HG03196 (cell line): ENCODE measurements around the gene MYO9B.
"Not testable (repeated sequence)": the region's sequence is repeated elsewhere in the genome, so short reads cannot be mapped to it uniquely, and the experiment has no call there.

Experiments
- ATAC-seq: cut with Tn5 transposase; IDR thresholded peaks from one replicate; pipeline ENCODE4 v1.9.1; 2021; ENCODE audit not compliant: unreplicated experiment

The MYO9B gene

DNA sequence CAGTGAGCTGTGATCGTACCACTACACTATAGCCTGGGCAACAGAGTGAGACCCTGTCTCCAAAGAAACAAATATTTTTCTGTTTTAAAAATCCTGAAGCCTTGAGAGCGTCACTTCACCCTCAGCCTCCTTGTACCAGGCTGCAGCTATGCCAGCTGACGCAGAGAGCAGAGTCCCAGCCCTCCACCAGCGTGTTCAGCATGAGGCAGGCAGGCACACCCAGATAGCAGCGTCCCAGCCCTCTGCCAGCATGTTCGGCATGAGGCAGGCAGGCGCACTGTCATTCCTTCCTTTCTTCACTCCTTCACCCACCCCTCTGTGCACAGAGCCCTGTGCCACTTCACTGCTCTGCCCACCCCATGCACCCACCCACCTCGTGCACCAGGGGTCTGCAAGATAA, 96.3 kb downstream of the MYO9B start:
- ATAC-seq = no peak

GRCh38 chr19:17172624-17173345, 97.2 kb downstream of the MYO9B start:
- ATAC-seq = no peak

DNA sequence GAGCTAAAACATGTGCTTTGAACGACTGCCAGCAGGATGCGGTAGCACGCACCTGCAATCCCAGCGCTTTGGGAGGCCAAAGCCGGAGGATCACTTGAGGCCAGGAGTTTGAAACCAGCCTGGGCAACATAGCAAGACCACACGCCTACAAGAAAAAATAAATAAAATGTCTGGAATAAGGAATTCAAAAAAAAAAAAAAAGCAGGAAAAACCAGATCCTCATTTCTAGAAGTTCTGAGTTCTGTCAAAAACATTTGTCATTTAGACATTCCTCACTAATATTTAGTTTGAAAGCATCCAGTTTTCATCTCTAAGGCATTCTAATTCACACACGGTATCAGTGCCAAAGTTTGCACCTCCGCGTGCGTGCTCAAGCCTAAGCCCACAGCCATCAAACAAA, 102.7 kb downstream of the MYO9B start:
- ATAC-seq = no peak

DNA sequence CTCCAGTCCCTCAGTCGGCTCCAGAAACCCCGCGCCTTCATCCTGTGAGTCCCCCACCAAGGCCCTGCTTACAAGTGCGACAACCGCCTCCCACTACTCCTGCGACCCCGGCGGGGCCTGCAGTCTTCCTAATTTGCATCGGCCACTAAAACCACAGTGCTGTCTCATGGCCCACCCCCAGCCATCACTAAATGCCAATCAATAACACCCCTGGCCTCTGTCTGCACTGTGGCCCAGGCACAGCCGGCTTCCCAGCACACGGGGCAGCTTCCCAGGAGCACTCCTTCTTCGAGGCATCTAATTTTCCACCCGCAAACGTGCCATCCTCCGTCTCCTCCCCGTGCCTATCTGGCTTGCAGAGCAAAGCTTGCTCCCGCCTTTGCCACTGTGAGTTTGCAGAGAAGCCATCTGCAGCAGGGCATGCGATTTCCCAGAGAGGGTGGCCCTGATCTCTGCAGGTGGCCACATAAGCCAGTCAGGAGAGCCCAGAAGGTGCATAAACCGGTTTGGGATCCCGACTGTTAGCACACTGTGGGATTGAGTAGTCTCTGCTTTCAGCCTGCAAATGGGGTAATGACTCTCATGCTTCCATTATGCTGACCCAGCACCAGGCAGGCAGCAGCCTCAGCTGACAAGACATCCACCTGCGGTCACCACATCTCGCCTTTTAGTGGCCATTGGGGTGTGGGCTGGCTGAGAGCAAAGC, 105.6 kb downstream of the MYO9B start:
- ATAC-seq = no peak

- ATAC-seq = no peak
Observed at GRCh38 chr19:17183271-17183761, 107.7 kb downstream of the MYO9B start.

GRCh38 chr19:17183858-17184321, 108.3 kb downstream of the MYO9B start:
- ATAC-seq = no peak

GRCh38 chr19:17184371-17184841, 108.8 kb downstream of the MYO9B start:
- ATAC-seq = no peak

DNA sequence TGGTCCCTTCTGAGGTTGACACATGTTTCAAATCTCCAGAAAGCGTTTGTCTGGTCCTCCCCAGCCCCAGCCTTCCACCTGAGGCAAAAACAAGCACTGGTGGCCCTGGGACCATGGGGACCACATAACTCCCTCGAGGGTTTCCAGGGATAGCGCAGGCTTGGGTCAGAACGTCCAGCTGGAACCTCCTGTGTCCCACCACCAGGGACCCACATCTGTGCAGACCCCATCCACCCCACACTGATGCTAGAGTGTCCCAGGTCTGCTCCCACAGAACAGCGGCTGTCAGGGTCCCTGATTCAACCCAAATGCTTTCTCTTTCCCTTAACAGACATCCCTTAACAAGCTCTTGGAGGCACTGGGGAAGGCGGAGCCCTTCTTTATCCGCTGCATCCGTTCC, 110.0 kb downstream of the MYO9B start:
- ATAC-seq = no peak

DNA sequence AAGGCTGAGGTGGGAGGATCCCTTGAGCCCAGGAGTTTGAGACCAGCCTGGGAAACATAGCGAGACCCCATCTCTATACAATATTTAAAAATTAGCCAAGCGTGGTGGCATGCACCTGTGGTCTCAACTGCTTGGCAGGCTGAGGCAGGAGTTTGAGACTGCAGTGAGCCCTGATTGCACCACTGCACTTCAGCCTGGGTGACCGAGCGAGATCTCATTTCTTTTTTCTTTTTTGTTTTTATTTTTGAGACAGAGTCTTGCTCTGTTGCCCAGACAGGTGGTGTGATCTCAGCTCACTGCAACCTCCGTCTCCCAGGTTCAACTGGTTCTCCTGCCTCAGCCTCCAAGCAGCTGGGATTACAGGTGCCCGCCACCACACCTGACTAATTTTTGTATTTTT, 116.2 kb downstream of the MYO9B start:
- not testable (repeated sequence) for ATAC-seq

DNA sequence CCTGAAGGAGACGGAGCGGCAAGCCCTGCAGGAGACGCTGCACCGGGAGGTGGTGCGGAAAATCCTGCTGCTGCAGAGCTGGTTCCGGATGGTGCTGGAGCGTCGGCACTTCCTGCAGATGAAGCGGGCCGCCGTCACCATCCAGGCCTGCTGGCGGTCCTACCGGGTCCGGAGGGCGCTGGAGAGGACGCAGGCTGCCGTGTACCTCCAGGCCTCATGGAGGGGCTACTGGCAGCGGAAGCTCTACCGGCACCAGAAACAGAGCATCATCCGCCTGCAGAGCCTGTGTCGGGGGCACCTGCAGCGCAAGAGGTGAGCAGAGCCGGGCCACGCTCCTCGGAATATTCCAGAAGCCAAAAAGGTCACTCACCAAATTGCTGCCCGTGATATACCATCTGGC, 117.2 kb downstream of the MYO9B start:
- no peak for ATAC-seq

DNA sequence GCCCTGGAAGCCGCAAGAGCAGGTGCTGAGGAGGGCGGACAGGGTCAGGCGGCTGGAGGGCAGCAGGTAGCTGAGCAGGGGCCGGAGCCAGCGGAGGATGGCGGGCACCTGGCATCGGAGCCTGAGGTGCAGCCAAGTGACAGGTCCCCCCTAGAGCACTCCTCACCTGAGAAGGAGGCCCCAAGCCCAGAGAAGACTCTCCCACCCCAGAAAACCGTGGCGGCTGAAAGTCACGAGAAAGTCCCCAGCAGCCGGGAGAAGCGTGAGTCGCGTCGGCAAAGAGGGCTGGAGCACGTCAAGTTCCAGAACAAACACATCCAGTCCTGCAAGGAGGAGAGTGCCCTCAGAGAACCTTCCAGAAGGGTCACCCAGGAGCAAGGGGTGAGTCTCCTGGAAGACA, 119.0 kb downstream of the MYO9B start:
- ATAC-seq = no peak

DNA sequence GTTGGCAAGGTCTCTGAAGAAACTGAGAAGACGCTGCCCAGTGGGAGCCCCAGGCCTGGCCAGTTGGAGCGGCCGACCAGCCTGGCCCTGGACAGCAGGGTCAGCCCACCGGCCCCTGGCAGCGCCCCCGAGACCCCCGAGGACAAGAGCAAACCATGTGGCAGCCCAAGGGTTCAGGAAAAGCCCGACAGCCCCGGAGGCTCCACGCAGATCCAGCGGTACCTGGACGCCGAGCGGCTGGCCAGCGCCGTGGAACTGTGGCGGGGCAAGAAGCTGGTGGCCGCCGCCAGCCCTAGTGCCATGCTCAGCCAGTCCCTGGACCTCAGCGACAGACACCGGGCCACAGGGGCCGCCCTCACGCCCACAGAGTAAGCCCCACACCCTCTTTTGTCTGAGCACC, 119.5 kb downstream of the MYO9B start:
- ATAC-seq = no peak

GRCh38 chr19:17196610-17197009, 121.0 kb downstream of the MYO9B start:
- ATAC-seq = no peak

GRCh38 chr19:17197666-17198065, 122.1 kb downstream of the MYO9B start:
- no peak for ATAC-seq

DNA sequence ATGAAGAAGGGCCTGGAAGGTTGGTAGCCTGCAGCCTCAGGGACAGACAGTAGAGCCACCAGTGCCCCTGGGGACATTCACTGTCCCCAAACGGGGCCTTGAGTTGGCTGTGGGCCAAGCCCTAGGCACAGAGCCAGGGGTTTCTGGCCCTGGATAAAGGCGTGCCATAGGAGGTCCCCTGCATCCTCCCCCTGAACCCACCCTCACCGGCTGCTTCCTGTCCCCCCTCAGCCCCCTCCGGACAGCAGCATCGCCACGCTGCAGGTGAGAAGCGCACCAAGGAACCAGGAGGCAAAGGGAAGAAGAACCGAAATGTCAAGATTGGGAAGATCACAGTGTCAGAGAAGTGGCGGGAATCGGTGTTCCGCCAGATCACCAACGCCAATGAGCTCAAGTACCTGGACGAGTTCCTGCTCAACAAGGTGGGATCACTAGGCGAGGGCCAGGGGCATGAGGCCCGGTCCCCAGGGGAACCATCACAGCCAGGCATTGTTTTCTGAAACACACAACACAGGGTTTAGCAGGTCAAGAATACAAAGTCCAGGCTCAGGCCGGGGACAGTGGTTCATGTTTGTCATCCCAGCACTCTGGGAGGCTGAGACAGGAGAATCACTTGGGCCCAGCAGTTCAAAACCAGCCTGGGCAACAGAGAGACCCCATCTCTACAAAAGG, 125.0 kb downstream of the MYO9B start:
- ATAC-seq = no peak

GRCh38 chr19:17202249-17202648, 126.7 kb downstream of the MYO9B start:
- no peak for ATAC-seq

DNA sequence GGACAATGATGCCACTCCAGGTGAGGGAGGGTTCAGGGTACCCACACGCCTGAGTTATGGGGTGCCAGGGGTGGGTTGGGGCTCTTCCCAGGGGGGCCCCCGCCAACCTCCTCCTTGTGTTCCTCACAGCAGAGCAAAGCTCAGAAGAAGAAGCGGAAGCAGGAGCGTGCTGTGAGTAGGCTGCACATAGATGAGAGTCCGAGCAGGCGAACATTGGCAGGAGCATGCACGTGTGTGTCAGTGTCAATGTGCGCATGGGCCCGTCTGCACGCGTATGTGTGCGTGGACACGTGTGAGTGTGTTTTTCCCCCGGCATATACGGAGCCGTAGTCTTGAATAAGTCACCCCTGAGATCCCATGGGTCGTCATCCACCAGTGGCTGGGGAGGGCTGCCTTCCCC, 127.1 kb downstream of the MYO9B start:
- no peak for ATAC-seq

GRCh38 chr19:17205237-17206140, 129.9 kb downstream of the MYO9B start:
- no peak for ATAC-seq

DNA sequence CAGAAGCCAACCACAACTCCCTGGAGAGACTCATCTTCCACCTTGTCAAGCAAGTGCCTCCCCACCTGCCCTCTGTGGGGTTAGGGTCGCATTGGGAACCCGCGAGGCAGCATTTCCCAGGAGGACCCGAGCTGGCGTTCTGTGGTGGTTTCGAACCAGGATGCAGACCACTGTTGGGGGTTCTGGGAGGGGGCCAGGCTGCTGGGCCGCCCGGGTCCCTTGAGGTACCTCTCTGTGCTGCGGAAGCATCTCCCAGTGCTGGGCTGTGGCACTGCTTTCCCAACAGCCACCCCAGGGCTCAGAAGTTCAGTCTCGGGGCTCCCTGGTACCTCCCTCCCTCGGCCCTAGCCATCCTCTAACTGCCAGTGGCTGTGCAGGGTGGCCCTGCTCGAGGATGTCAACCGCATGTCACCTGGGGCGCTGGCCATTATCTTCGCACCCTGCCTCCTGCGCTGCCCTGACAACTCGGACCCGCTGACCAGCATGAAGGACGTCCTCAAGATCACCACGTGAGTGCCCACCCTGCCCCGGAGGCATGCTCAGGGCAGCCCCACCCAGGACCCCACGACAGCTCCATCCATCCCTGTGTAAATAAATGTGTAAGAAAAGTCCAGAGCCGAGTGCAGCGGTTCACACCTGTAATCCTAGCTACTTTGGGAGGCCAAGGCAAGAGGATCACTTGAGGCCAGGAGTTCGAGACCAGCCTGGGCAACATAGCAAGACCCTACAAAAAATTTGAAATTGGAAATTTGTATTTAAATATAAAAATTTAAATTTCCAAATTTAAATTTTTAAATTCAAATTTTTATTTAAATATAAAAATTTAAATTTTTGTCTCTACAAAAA, 131.4 kb downstream of the MYO9B start:
- ATAC-seq = no peak
